GM12872 (cell line): ENCODE data around the gene ADH4.

Experiments used
- CTCF ChIP-seq: IDR thresholded peaks from 3 replicates; pipeline ENCODE4 v1.5.1; 2011; ENCODE audit warnings: low read depth, mild to moderate bottlenecking, low read length, moderate library complexity; ENCODE audit not compliant: insufficient read depth

The ADH4 gene

DNA sequence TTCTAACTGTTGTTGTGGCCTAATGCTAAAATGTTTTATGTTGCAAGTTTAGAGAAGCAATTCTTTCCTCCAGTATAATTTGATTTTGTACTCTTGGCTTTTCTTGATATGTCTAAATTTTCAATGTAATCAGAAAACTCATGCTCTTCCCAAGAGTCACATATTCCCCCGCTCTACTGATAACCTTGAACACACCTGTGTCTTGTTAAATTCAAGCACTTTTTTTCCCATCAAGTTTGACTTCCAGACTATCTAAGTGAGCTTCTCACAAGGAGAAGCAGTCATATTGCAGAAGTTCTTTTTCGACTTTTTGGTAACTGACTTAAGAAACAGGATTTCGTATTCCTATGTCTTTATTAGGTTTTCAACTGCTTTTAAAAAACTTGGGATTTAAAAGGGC lies 7.4 kb upstream of the ADH4 start:
- TF ChIP-seq CTCF, result no peak

DNA sequence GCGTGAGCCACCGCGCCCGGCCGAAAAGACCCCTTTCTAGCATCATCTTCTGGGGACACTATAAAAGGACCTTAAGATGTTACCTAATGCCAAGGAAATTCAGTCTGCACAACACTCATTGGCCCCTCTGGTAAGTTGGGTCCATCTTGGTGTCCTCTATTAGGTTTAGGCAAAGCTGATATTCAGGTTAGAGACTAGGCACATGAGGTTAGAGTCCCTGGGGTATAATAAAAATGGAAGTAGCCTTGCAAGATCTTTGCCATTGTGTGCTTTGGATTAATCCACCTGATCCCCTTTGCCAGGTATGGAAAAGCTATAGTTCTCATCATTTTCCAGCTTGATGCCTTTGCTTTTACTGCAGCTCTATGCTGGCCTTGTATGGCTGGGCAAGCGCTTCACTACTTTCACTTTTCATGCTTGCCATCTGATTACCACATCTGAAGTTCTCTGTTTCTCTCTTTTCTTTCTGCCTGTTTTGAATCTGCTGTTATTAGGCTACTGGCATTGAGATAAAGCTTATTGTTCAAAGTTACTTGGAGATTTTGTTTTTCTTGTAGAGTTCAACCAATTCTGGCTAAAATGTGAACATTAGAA lies 5.4 kb upstream of the ADH4 start:
- no peak for TF ChIP-seq CTCF

DNA sequence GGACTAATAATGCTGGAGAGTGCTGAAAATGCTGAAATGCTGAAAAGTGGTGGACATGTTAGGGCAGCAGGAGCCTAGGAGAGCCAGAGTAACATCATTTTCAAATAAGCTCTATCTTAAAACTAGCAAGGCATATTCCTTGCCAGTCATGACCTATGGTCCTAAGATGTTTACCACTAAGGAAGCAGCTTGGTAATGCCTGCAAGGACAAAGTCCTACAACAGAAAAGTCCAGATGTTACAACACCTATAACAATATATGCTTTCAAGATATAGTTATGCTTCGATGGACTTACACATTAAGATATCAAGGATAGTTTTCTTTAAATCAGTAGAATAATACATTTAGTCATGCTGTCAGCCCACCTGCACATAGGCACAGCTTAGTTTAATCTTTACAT lies 4.5 kb upstream of the ADH4 start:
- TF ChIP-seq CTCF, result no peak

DNA sequence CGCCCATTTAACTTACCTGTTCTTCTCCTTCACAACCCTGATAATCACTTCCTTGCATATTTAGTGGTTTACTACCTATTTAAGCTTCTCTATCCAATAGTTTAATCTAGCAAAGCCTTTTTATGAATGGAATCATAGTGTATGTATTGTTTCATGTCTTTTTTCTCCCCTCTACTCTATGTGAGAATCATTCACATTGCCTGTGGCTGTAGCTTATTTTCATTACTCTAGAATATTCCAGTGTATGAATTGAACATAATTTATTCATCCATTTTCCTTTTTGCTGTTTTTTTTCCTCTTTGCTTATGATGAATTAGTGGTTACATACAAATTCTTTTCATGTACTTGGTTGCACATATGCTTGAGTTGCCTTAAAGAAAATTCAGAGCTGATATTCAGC lies 490 bp upstream of the ADH4 start:
- no peak for TF ChIP-seq CTCF

GRCh38 chr4:99136329-99136728 lies 7.8 kb downstream of the ADH4 start:
- TF ChIP-seq CTCF, result no peak

DNA sequence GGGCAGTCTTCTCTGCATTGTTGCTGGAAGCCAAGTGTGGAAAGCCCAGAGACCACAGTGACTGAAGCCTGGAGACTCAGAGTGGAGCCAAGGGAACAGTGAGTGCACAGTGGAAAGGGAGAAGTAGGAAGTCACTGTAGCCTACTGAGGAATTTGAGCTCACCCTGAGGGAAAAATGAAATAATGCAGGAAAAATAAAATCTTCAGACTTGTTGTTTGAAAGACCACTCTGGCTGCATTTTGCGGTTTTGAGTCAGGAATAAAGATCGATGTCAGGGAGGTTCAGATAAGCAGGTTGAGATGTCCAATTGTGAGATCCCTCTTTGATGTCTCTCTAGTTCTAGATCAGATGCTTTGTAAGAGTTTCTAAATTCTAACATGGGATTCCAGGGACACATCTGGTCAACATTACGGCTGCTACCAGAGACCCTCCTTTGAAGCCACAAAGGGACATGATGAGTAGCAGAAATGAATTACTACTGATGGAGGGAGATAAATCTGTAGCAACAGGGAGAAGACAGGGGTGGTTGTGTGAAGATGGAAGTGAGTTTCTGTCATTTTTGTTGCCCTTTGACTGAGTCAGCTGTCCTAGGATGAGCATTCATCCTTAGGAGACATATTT lies 8.4 kb downstream of the ADH4 start:
- TF ChIP-seq CTCF, result no peak

DNA sequence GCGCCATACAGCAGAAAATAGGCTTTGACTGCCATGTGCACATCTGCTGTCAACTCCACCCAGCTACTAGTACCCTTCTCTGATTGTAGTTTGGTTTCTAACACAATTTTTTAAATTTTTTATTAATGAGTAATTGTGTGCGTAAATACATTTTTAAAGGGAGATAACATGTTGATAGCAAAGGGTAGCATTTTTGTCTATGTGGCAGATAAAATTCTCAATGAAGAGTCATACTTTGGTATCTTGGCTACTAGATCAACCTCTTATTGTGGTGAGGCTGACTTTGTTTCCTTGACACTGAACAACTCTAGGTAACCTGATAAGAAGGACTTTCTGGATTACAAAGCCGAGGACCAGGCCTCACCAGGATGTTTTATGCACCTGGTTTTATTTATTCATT lies 9.5 kb downstream of the ADH4 start:
- TF ChIP-seq CTCF, result no peak
